GM12878 (cell line): ENCODE data around the gene DNAH1. TPM values are rescaled to one million over a fixed set of nuclear protein-coding genes. Genes with fewer than 3 reads are reported as not detected.

ENCODE experiments used
- ATAC-seq: fragments of 200-7000 bp; cut with Tn5 transposase; 3 replicates; pipeline ENCODE4 v1.9.1; 2020; ENCODE audit warnings: mild to moderate bottlenecking, moderate library complexity
- BruUV-seq: library from RNA; stranded (reverse); fragments of 400-500 nt; replicated peaks from 2 replicates; lab custom pipeline; 2021; lab: Mats Ljungman, UMichigan
- CTCF ChIA-PET: fragments of 300-600 bp; sonication (Branson Sonifier 250); formaldehyde crosslinking; extraction: SDS; loops from one replicate; lab custom pipeline; 2021; ENCODE audit warnings: inconsistent platforms; lab: Yijun Ruan, JAX
- POLR2A ChIA-PET: fragments of 350-600 bp; formaldehyde crosslinking; extraction: SDS; loops from one replicate; lab custom pipeline; 2021; ENCODE audit warnings: inconsistent platforms; lab: Charles Lee
- RAD21 ChIA-PET: fragments of 300-600 bp; sonication (Branson Sonifier 250); formaldehyde crosslinking; loops from one replicate; lab custom pipeline; 2023; ENCODE audit warnings: antibody characterized with exemption; ENCODE audit not compliant: unreplicated experiment; lab: Charles Lee
- SMC1A ChIA-PET: fragments of 300-600 bp; sonication (Branson Sonifier 250); formaldehyde crosslinking; loops from one replicate; lab custom pipeline; 2023; ENCODE audit not compliant: unreplicated experiment, uncharacterized antibody; lab: Charles Lee
- DNase-seq: peaks from one replicate; pipeline ENCODE4 v3.0.0-alpha.2; 2011; ENCODE audit warnings: low read depth, low spot score
- FAIRE-seq: peaks from 3 replicates; lab custom pipeline; 2011; peaks lifted over from hg19 to GRCh38; lab: Jason Lieb, UNC
- H2AFZ ChIP-seq: 2 replicates; pipeline ENCODE4 v1.6.0; 2011; ENCODE audit warnings: low read depth, low read length, control low read depth; ENCODE audit not compliant: control insufficient read depth
- H3K27ac ChIP-seq: 2 replicates; pipeline ENCODE4 v1.5.1; 2011; ENCODE audit warnings: control low read depth; ENCODE audit not compliant: control insufficient read depth, insufficient read depth
- H3K27me3 ChIP-seq, 2 experiments: replicated peaks in 1 of 2; 2 replicates each; pipeline versions ENCODE4 v1.6.0 to v1.6.1; 2011; ENCODE audit warnings: low read length in 1 of 2; ENCODE audit not compliant: control insufficient read depth in 2 of 2, insufficient read depth in 2 of 2
- H3K36me3 ChIP-seq, 2 experiments: 2 replicates each; pipeline ENCODE4 v1.5.1; 2011; ENCODE audit warnings: low read length in 1 of 2; ENCODE audit not compliant: control insufficient read depth in 2 of 2, insufficient read depth in 2 of 2
- H3K4me1 ChIP-seq: 2 replicates; pipeline ENCODE4 v1.6.1; 2011; ENCODE audit warnings: mild to moderate bottlenecking, low read length, moderate library complexity, mixed read lengths; ENCODE audit not compliant: control insufficient read depth, insufficient read depth
- H3K4me2 ChIP-seq: 2 replicates; pipeline ENCODE4 v1.6.0; 2011; ENCODE audit warnings: control low read depth; ENCODE audit not compliant: control insufficient read depth, insufficient read depth
- H3K4me3 ChIP-seq: fragments of 200-600 bp; sonication (generic); 2 replicates; pipeline ENCODE4 v1.5.1; 2016
- H3K79me2 ChIP-seq: 2 replicates; pipeline ENCODE4 v1.6.0; 2011; ENCODE audit warnings: low read length; ENCODE audit not compliant: control insufficient read depth, insufficient read depth
- H3K9ac ChIP-seq: 2 replicates; pipeline ENCODE4 v1.8.0; 2011; ENCODE audit warnings: low read length, control low read depth, mixed read lengths; ENCODE audit not compliant: control insufficient read depth, insufficient read depth
- H3K9me3 ChIP-seq: replicated peaks from 3 replicates; pipeline ENCODE4 v1.5.1; 2011; ENCODE audit warnings: mild to moderate bottlenecking, low read length; ENCODE audit not compliant: control insufficient read depth, insufficient read depth
- H4K20me1 ChIP-seq: 2 replicates; pipeline ENCODE4 v1.6.0; 2011; ENCODE audit not compliant: control insufficient read depth, insufficient read depth
- BCL11A ChIP-seq: IDR thresholded peaks from 2 replicates; pipeline ENCODE4 v1.6.1; 2011; ENCODE audit warnings: low read depth, low read length
- BCL3 ChIP-seq: IDR thresholded peaks from 2 replicates; pipeline ENCODE4 v1.6.1; 2011; ENCODE audit warnings: borderline replicate concordance, low read depth, mild to moderate bottlenecking, moderate library complexity, low read length; ENCODE audit not compliant: insufficient read depth, poor library complexity, severe bottlenecking
- CBX3 ChIP-seq: fragments of 200-600 bp; sonication (generic); IDR thresholded peaks from 2 replicates; pipeline ENCODE4 v1.6.1; 2016; ENCODE audit warnings: low read depth, borderline replicate concordance
- FOXK2 ChIP-seq: fragments of 450-650 bp; IDR thresholded peaks from 2 replicates; pipeline ENCODE4 v1.6.1; 2017; ENCODE audit warnings: mild to moderate bottlenecking, moderate library complexity
- HDGF ChIP-seq: fragments of 450-650 bp; IDR thresholded peaks from 2 replicates; pipeline ENCODE4 v1.6.1; 2016; ENCODE audit warnings: antibody characterized with exemption
- IKZF1 ChIP-seq: fragments of 450-650 bp; conservative IDR thresholded peaks from 2 replicates; pipeline ENCODE4 v1.6.1; 2017; ENCODE audit warnings: antibody characterized with exemption, mild to moderate bottlenecking
- JUNB ChIP-seq: IDR thresholded peaks from 2 replicates; pipeline ENCODE4 v1.6.1; 2016; ENCODE audit warnings: antibody characterized with exemption, mild to moderate bottlenecking
- NKRF ChIP-seq: fragments of 450-650 bp; conservative IDR thresholded peaks from 2 replicates; pipeline ENCODE4 v1.6.1; 2017; ENCODE audit warnings: mild to moderate bottlenecking, moderate library complexity
- SMAD5 ChIP-seq: IDR thresholded peaks from 2 replicates; pipeline ENCODE4 v1.6.1; 2016; ENCODE audit warnings: antibody characterized with exemption, low read depth
- STAT1 ChIP-seq: fragments of 450-650 bp; conservative IDR thresholded peaks from 2 replicates; pipeline ENCODE4 v1.6.1; 2014; ENCODE audit warnings: antibody characterized with exemption, mild to moderate bottlenecking
- TCF3 ChIP-seq: IDR thresholded peaks from 2 replicates; pipeline ENCODE4 v1.6.1; 2012; ENCODE audit warnings: low read depth, mild to moderate bottlenecking, low read length, borderline replicate concordance; ENCODE audit not compliant: insufficient read depth
- YBX1 ChIP-seq: fragments of 450-650 bp; IDR thresholded peaks from 2 replicates; pipeline ENCODE4 v1.6.1; 2016; ENCODE audit warnings: antibody characterized with exemption
- WGBS: methylation state at CpG from one replicate; pipeline ENCODE4 v1.1.6; 2016; ENCODE audit warnings: low lambda C conversion rate; ENCODE audit not compliant: insufficient replicate concordance, insufficient coverage; ENCODE audit errors: missing lambda C conversion rate; 5-methylcytosine and 5-hydroxymethylcytosine counted together
- in situ Hi-C: fragments of 300-500 bp; cut with MboI; formaldehyde crosslinking; loops from 9 replicates; pipeline ENCODE4 v1.14.3; 2018; ENCODE audit warnings: mixed read lengths
- intact Hi-C: fragments of 100-400 bp; cut with micrococcal nuclease; formaldehyde crosslinking; loops from one replicate; pipeline ENCODE4 v1.14.2; 2022; ENCODE audit not compliant: unreplicated experiment
- polyA plus RNA-seq, 11 experiments: library from polyadenylated mRNA; depleted of rRNA in 4 of 11; unstranded in 6 of 11; stranded (reverse) in 5 of 11; fragments of >200 nt; fragmentation: Nextera tagmentation in 4 of 11; fragmentation: Illumina TruSeq in 1 of 11; extraction: Ambion mirVana in 4 of 11; extraction: Trizol in 1 of 11; gene quantifications; 1 replicate in 1 of 11; 2 replicates in 10 of 11; pipeline versions ENCODE4 v1.2.1 to v1.2.3, GENCODE V29; 2011 to 2016; ENCODE audit warnings: inconsistent platforms in 2 of 11, missing spikeins in 2 of 11, low read depth in 1 of 11
- total RNA-seq, 4 experiments: library from RNA; depleted of rRNA in 3 of 4; stranded (reverse); fragments of >200 nt in 3 of 4; fragmentation: Illumina TruSeq in 1 of 4; extraction: Trizol in 1 of 4; gene quantifications; 2 replicates each; pipeline versions ENCODE4 v1.2.1 to v1.2.3, GENCODE V29; 2013 to 2021

Gene DNAH1
- total and polyA plus RNA-seq, 10 of the 15 experiments (the other 5 are each of a cell fraction or from before 2014, with no cell fraction given): 0.31 to 5.8 (median 2.7) TPM

DNA sequence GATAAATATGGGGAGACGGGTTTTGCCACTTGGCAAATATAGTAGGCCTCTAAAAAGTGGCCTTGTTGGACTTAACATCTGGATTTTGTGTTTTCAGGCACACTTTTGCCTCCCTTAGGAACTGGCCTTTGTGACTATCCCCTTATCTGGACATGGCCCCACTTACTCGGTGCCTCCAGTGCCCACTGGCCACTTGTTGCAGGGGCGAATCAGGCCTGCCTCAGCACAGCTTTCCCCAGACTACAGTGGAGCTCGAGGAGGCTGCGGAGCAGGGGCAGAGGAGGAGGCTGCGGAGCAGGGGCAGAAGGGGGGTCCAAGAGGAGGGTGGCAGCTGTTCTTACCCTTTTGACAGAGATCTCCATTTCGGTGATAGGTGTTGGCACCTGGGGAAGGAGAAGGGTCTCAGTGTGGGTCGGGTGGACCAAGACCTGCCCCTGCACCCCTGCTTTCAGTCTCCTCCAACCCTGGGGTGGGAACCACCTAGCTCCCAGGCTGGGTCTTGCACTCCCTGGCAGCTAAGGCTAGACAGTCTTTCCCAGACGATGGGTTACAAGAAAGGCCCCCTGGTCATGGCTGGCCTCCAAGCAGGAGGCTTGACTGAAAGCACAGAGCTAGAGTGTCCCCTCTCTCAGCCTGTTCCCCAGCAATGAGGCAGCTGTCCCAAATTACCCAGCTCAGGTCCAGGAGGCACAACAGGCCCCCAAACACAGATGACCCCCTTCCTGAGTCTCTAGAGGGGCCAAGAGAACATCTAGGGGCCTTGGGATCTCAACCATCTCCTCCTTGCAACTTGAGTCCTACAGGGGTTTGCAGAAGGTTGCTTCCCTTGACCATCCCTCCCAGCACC, 122.7 kb downstream of the DNAH1 start:
- FAIRE-seq (no peak), DNase-seq (no peak), ATAC-seq (no peak)
- Histone ChIP-seq H3K27me3 (no peaks in the 10 kb centered on the region), H3K27ac (no peak overlapping the region), H3K4me3 (no peak overlapping the region), H3K4me1 (no peaks in the 10 kb centered on the region), H4K20me1 (no peaks in the 10 kb centered on the region), H3K36me3 (no peaks in the 10 kb centered on the region), H3K4me2 (no peak overlapping the region), H3K9ac (no peak overlapping the region), H2AFZ (no peak overlapping the region), H3K9me3 (no peaks in the 10 kb centered on the region), H3K79me2 (no peaks in the 10 kb centered on the region)
- SMC1A ChIA-PET: no interaction called here
- in situ Hi-C loops (no loop called here), intact Hi-C loops (no loop called here)
- no TSS peak for BruUV-seq
- POLR2A ChIA-PET: interaction anchor here (0.9 kb wide), 1 partner anchor 12 kb away, joined by 5 read pairs; no protein-coding TSS in a partner anchor
- 25% methylated on average over 9 of the region's 9 CpGs for WGBS
- RAD21 ChIA-PET: interaction anchor here (1.0 kb wide), 1 partner anchor 10 kb away, joined by 4 read pairs; no protein-coding TSS in a partner anchor
- TF ChIP-seq BCL11A (no peak), YBX1 (no peak), SMAD5 (no peak), HDGF (no peak)
- CTCF ChIA-PET: interaction anchor here (0.6 to 1.3 kb wide), 3 partner anchors 10 to 100 kb away, joined by 5 to 6 read pairs (median 6); no protein-coding TSS in a partner anchor

- Histone ChIP-seq H3K4me2 (no peak overlapping the region), H3K79me2 (no peaks in the 10 kb centered on the region), H3K4me1 (no peaks in the 10 kb centered on the region), H3K4me3 (no peak overlapping the region), H3K27ac (no peak overlapping the region), H2AFZ (no peak overlapping the region), H4K20me1 (no peaks in the 10 kb centered on the region), H3K9ac (no peak overlapping the region), H3K36me3 (no peaks in the 10 kb centered on the region), H3K9me3 (no peaks in the 10 kb centered on the region), H3K27me3 (no peaks in the 10 kb centered on the region)
- intact Hi-C loops: no loop called here
- in situ Hi-C loops: no loop called here
- RAD21 ChIA-PET: interaction anchor here (1.0 kb wide), 1 partner anchor 9 kb away, joined by 4 read pairs; no protein-coding TSS in a partner anchor
- no peak for ATAC-seq
- CTCF ChIA-PET: interaction anchor here (0.6 to 1.3 kb wide), 3 partner anchors 9 to 100 kb away, joined by 5 to 6 read pairs (median 6); no protein-coding TSS in a partner anchor
- POLR2A ChIA-PET: interaction anchor here (0.9 kb wide), 1 partner anchor 13 kb away, joined by 5 read pairs; no protein-coding TSS in a partner anchor
- BruUV-seq: no TSS peak
- 50% methylated on average over 16 of the region's 16 CpGs for WGBS
- FAIRE-seq: no peak
- DNase-seq: no peak
- SMC1A ChIA-PET: no interaction called here
- TF ChIP-seq STAT1 (no peak), NKRF (no peak), IKZF1 (no peak), FOXK2 (no peak), JUNB (no peak), CBX3 (no peak), TCF3 (no peak), BCL3 (no peak)
These were observed 123.5 kb downstream of the DNAH1 start for GRCh38 chr3:52439426-52440248.
